Calu3 (cell line): ENCODE results near the gene ZNF892. TPM values are rescaled to one million over a fixed set of nuclear protein-coding genes. Genes with fewer than 3 reads are reported as not detected.

Experiments
- BruUV-seq: library from RNA; stranded (reverse); fragments of 400-500 nt; replicated peaks from 2 replicates; lab custom pipeline; 2021; lab: Mats Ljungman, UMichigan
- CTCF ChIA-PET: fragments of 300-600 bp; sonication (Branson Sonifier 250); formaldehyde crosslinking; loops from one replicate; lab custom pipeline; 2022; ENCODE audit warnings: antibody characterized with exemption; lab: Charles Lee
- DNase-seq: peaks from one replicate; pipeline ENCODE4 v3.0.0; 2022
- H3K27ac Mint-ChIP-seq: one replicate; pipeline ENCODE4 v1.8.0; 2022; ENCODE audit warnings: mixed read lengths; ENCODE audit not compliant: unreplicated experiment
- H3K27me3 Mint-ChIP-seq: one replicate; pipeline ENCODE4 v1.8.0; 2022; ENCODE audit warnings: mixed read lengths; ENCODE audit not compliant: unreplicated experiment
- H3K36me3 Mint-ChIP-seq: one replicate; pipeline ENCODE4 v1.8.0; 2022; ENCODE audit warnings: mild to moderate bottlenecking, moderate library complexity, mixed read lengths; ENCODE audit not compliant: insufficient read depth, unreplicated experiment
- H3K4me1 Mint-ChIP-seq: one replicate; pipeline ENCODE4 v1.8.0; 2022; ENCODE audit warnings: mild to moderate bottlenecking, low read depth, mixed read lengths; ENCODE audit not compliant: unreplicated experiment
- H3K4me3 Mint-ChIP-seq: one replicate; pipeline ENCODE4 v1.8.0; 2022; ENCODE audit warnings: mild to moderate bottlenecking, low read depth, moderate library complexity, mixed read lengths; ENCODE audit not compliant: unreplicated experiment
- H3K9me3 Mint-ChIP-seq: one replicate; pipeline ENCODE4 v1.8.0; 2022; ENCODE audit warnings: low read depth, mixed read lengths; ENCODE audit not compliant: unreplicated experiment
- intact Hi-C: fragments of 100-400 bp; cut with micrococcal nuclease; formaldehyde crosslinking; loops from one replicate; pipeline ENCODE4 v1.10.0; 2022; ENCODE audit not compliant: unreplicated experiment
- total RNA-seq: library from RNA; stranded (reverse); gene quantifications from 2 replicates; pipeline ENCODE4 v1.2.3, GENCODE V29; 2022
- TF ChIP-seq, protein P1 (sequence below): fragments of 200-600 bp; IDR thresholded peaks from one replicate; pipeline ENCODE4 v1.8.0; 2022; ENCODE audit warnings: antibody characterized with exemption; ENCODE audit not compliant: unreplicated experiment

ZNF892 gene
- total RNA-seq, 1 experiment from 2014 or later = 6.6 TPM

DNA sequence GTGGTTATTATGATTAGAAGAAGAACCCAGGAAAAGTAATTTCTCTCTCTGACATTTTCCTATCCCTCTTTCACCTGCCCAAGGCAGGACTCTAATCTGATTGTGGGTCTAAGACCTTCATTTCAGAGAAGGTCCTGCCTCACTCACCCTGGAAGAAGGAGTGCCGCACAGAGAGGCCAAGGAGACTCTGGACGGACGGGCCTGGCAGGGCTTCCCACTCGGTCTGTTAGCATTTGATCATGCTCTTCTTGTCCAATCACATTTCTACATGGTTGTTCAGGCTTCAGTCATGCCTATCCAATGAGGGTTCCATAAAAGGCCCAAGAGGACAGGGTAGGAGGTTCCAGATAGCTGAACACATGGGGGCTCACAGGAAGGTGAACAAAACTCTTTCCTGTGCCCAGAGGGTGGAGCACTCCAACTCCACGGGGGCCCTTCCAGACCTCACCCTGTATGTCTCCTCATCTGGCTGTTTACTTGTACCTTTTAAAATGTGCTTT, 27.0 kb downstream of the ZNF892 start:
- H3K9me3 Mint-ChIP-seq = peaks cover 5% of the 10 kb centered on the region
- CTCF ChIA-PET = no interaction called here
- intact Hi-C loops = no loop called here
- TF ChIP-seq, protein P1, sequence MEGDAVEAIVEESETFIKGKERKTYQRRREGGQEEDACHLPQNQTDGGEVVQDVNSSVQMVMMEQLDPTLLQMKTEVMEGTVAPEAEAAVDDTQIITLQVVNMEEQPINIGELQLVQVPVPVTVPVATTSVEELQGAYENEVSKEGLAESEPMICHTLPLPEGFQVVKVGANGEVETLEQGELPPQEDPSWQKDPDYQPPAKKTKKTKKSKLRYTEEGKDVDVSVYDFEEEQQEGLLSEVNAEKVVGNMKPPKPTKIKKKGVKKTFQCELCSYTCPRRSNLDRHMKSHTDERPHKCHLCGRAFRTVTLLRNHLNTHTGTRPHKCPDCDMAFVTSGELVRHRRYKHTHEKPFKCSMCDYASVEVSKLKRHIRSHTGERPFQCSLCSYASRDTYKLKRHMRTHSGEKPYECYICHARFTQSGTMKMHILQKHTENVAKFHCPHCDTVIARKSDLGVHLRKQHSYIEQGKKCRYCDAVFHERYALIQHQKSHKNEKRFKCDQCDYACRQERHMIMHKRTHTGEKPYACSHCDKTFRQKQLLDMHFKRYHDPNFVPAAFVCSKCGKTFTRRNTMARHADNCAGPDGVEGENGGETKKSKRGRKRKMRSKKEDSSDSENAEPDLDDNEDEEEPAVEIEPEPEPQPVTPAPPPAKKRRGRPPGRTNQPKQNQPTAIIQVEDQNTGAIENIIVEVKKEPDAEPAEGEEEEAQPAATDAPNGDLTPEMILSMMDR = no peak
- no peaks in the 10 kb centered on the region for H3K36me3 Mint-ChIP-seq
- no peaks in the 10 kb centered on the region for H3K27me3 Mint-ChIP-seq
- no peak overlapping the region for H3K4me3 Mint-ChIP-seq
- no peak for DNase-seq
- BruUV-seq = no TSS peak
- H3K27ac Mint-ChIP-seq = no peak overlapping the region
- no peaks in the 10 kb centered on the region for H3K4me1 Mint-ChIP-seq

DNA sequence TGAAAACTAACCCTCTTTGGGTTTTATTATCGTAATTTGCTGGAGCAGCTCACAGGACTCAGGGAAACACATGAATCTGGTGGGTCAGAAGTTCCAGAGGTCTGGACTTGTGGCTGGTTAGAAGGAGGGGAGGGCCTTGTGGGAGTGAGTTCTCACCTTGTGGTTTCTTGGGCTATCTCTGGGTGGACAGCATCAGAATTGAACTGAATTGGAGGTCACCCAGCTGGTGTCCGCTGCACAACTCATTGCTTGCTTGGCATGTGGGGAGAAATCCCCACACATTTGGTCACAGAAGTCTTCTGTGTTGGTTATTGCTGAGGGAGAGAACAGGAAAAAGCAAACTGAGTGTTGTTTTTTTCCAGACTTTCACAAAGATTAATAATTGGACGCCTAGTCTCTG, 27.5 kb downstream of the ZNF892 start:
- intact Hi-C loops = no loop called here
- H3K36me3 Mint-ChIP-seq = no peaks in the 10 kb centered on the region
- H3K4me3 Mint-ChIP-seq = no peak overlapping the region
- H3K9me3 Mint-ChIP-seq = peaks cover 5% of the 10 kb centered on the region
- no peak for DNase-seq
- H3K27me3 Mint-ChIP-seq = no peaks in the 10 kb centered on the region
- BruUV-seq = no TSS peak
- TF ChIP-seq, protein P1 = no peak
- no peak overlapping the region for H3K27ac Mint-ChIP-seq
- CTCF ChIA-PET = interaction anchor here (0.6 kb wide), 1 partner anchor 42 kb away, joined by 3 read pairs; no protein-coding TSS in a partner anchor
- H3K4me1 Mint-ChIP-seq = no peaks in the 10 kb centered on the region

DNA sequence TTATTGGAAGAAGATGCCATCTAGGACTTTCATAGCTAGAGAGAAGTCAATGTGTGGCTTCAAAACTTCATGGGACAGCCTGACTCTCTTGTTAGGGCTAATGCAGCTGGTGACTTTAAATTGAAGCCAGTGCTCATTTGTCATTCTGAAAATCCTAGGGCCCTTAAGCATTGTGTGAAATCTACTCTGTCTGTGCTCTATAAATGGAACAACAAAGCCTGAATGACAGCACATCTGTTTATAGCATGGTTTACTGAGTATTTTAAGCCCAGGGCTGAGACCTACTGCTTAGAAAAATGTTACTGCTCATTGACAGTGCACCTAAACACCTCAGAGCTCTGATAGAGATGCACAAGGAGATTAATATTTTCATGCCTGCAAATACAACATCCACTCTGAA, 30.8 kb downstream of the ZNF892 start:
- CTCF ChIA-PET = no interaction called here
- no peak for DNase-seq
- Mint-ChIP-seq H3K4me1 (no peaks in the 10 kb centered on the region), H3K27me3 (no peaks in the 10 kb centered on the region), H3K36me3 (no peaks in the 10 kb centered on the region), H3K4me3 (no peak overlapping the region), H3K27ac (no peak overlapping the region), H3K9me3 (peaks cover 11% of the 10 kb centered on the region)
- TF ChIP-seq, protein P1 = no peak
- BruUV-seq = no TSS peak
- intact Hi-C loops = no loop called here

DNA sequence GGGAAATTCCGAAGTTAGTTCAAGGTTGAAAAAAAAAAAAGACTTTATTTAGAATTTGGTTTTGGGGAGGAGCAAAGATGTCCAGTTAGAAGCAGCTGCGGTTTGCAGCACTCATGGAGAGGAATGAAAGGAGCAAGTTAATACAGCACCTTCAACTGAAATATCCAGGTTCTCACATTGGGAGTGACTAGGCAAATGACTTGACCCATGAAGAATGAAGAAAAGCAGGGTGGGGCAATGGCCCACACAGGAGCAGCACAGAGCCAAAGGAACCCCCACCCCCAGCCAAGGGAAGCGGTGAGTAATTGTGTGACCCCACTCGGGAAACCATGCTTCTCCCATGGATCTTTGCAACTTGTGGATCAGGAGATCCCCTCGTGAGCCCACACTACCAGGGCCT, 32.8 kb downstream of the ZNF892 start:
- Mint-ChIP-seq H3K36me3 (no peaks in the 10 kb centered on the region), H3K27ac (no peak overlapping the region), H3K4me3 (no peak overlapping the region), H3K4me1 (no peaks in the 10 kb centered on the region), H3K9me3 (peaks cover 15% of the 10 kb centered on the region), H3K27me3 (no peaks in the 10 kb centered on the region)
- CTCF ChIA-PET = interaction anchor here (2.3 kb wide), 1 partner anchor 8 kb away, joined by 7 read pairs; no protein-coding TSS in a partner anchor
- intact Hi-C loops = no loop called here
- no peak for DNase-seq
- TF ChIP-seq, protein P1 = no peak
- BruUV-seq = no TSS peak
